Neural progenitor cell (in vitro differentiated cells): ENCODE measurements around the gene SLC25A42.
"Not testable (repeated sequence)": the region's sequence is repeated elsewhere in the genome, so short reads cannot be mapped to it uniquely, and the experiment has no call there.

Experiments used
- CTCF ChIP-seq: fragments of 200-600 bp; sonication (generic); IDR thresholded peaks from 2 replicates; pipeline ENCODE4 v1.5.1; 2017; ENCODE audit warnings: antibody characterized with exemption, mild to moderate bottlenecking
- EZH2 ChIP-seq: fragments of 200-600 bp; sonication (generic); IDR thresholded peaks from 2 replicates; pipeline ENCODE4 v1.6.1; 2017; ENCODE audit warnings: antibody characterized with exemption, mild to moderate bottlenecking, moderate library complexity
- EZH2phosphoT487 ChIP-seq: fragments of 200-600 bp; sonication (generic); IDR thresholded peaks from 2 replicates; pipeline ENCODE4 v1.6.1; 2017; ENCODE audit warnings: antibody characterized with exemption

- TF ChIP-seq CTCF, EZH2, EZH2phosphoT487: not testable (repeated sequence)
Observed at GRCh38 chr19:19102566-19102965, 38.8 kb downstream of the SLC25A42 start.
